Measurements from ENCODE around the gene ADIPOR2. TPM values are rescaled to one million over a fixed set of nuclear protein-coding genes. Genes with fewer than 3 reads are reported as not detected.

The ADIPOR2 gene
- total RNA-seq, 1 experiment from 2014 or later: 84.0 TPM

DNA sequence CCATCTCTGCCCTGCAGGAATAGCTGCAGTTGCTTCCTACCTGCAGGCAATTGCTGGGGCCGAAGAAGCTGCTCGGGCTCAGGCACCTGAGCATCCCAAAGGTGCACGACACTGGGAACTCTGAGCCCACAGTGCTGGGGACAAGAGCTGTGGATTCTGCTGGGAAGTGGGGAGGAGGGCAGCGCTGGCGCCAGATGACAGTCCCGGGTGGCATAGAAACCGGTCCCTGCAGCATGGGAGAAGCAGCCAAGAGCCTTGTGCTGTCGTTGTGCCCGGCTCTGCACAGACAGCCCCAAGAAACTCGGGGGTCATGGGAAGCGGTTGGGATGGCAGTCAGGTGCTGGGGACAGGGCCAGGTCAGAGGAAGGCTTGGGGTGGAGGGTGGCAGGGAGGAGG, 130.0 kb downstream of the ADIPOR2 start:
- Histone ChIP-seq H3K4me1 (ENCODE audit: insufficient read depth, low read length, poor library complexity, severe bottlenecking) (no peaks in the 10 kb centered on the region), H3K27me3 (replicated peaks; ENCODE audit: insufficient read depth, low read depth, low read length, poor library complexity) (peaks cover 18% of the 10 kb centered on the region), H3K9me3 (ENCODE audit: low read depth, low read length, poor library complexity, severe bottlenecking) (no peaks in the 10 kb centered on the region), H3K27ac (ENCODE audit: low read depth, low read length, poor library complexity, severe bottlenecking) (no peak overlapping the region), H3K4me3 (ENCODE audit: low read depth, low read length, poor library complexity, severe bottlenecking) (no peak overlapping the region), H3K36me3 (ENCODE audit: insufficient read depth, low read length, poor library complexity, severe bottlenecking) (no peaks in the 10 kb centered on the region)
- ChIA-PET POLR2A (ENCODE audit: low non-redundant PET) (no interaction called here), CTCF (no interaction called here)
- no TSS peak for BruUV-seq (replicated peaks)
- DNase-seq (ENCODE audit: low spot score): no peak
- TF ChIP-seq EZH2 (IDR thresholded peaks at IDR 0.05; ENCODE audit: borderline replicate concordance, low read depth, low read length, poor library complexity, severe bottlenecking): no peak
- TF ChIP-seq, protein P1, sequence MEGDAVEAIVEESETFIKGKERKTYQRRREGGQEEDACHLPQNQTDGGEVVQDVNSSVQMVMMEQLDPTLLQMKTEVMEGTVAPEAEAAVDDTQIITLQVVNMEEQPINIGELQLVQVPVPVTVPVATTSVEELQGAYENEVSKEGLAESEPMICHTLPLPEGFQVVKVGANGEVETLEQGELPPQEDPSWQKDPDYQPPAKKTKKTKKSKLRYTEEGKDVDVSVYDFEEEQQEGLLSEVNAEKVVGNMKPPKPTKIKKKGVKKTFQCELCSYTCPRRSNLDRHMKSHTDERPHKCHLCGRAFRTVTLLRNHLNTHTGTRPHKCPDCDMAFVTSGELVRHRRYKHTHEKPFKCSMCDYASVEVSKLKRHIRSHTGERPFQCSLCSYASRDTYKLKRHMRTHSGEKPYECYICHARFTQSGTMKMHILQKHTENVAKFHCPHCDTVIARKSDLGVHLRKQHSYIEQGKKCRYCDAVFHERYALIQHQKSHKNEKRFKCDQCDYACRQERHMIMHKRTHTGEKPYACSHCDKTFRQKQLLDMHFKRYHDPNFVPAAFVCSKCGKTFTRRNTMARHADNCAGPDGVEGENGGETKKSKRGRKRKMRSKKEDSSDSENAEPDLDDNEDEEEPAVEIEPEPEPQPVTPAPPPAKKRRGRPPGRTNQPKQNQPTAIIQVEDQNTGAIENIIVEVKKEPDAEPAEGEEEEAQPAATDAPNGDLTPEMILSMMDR (conservative IDR thresholded peaks at IDR 0.05; ENCODE audit: low read depth, low read length): no peak
- intact Hi-C loops (cut with micrococcal nuclease; ENCODE audit: unreplicated experiment): no loop called here

DNA sequence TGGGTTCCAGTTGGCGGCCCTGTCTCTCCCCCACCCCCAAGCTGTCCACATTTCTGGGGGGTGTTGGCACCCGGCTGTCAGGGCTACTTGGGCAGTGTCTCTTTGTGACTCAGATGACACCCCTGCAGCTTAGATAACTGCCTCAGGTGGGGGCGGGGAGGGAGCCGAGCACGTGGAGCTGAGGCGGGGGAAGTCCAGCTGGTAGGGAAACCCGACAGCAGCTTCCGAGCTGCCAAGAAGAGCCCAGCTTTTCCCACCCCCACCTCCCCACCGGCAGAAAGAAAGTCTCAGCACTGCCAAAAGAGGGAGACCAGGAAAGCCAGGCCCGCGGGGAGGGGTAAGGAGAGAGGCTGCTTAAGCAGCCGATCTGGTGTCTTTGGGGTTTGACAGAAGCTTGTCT, 130.9 kb downstream of the ADIPOR2 start:
- no peaks in the 10 kb centered on the region for H3K4me1 ChIP-seq (ENCODE audit: insufficient read depth, low read length, poor library complexity, severe bottlenecking)

DNA sequence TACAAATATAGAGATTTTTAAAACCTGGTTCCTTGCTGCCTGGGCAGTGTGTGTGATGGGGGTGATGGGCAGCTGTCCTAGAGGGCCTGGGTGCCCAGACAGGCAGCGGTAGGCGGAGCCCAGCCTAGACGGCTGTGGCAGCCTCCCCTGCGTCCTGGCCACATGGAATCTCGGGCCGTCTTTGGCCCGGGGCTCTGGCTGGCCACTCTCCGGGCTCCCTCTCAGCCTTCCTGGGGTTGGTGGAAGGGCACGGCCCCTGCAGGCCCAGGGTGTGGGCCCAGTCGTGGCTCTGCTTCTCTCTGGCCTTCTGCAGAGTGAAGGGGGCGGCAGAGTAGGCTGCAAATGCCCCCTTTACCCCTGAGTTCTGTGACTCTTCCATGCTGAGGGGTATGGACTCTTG, 131.8 kb downstream of the ADIPOR2 start:
- ChIA-PET POLR2A (ENCODE audit: low non-redundant PET) (no interaction called here), CTCF (no interaction called here)
- no peaks in the 10 kb centered on the region for H3K9me3 ChIP-seq (ENCODE audit: low read depth, low read length, poor library complexity, severe bottlenecking)
- H3K27me3 ChIP-seq (replicated peaks; ENCODE audit: insufficient read depth, low read depth, low read length, poor library complexity): peaks cover 18% of the 10 kb centered on the region
- no peak overlapping the region for H3K27ac ChIP-seq (ENCODE audit: low read depth, low read length, poor library complexity, severe bottlenecking)
- no peaks in the 10 kb centered on the region for H3K36me3 ChIP-seq (ENCODE audit: insufficient read depth, low read length, poor library complexity, severe bottlenecking)
- no peak overlapping the region for H3K4me3 ChIP-seq (ENCODE audit: low read depth, low read length, poor library complexity, severe bottlenecking)
- no peak for DNase-seq (ENCODE audit: low spot score)
- intact Hi-C loops (cut with micrococcal nuclease; ENCODE audit: unreplicated experiment): no loop called here
- no peaks in the 10 kb centered on the region for H3K4me1 ChIP-seq (ENCODE audit: insufficient read depth, low read length, poor library complexity, severe bottlenecking)
- TF ChIP-seq, protein P1 (conservative IDR thresholded peaks at IDR 0.05; ENCODE audit: low read depth, low read length): no peak
- no peak for TF ChIP-seq EZH2 (IDR thresholded peaks at IDR 0.05; ENCODE audit: borderline replicate concordance, low read depth, low read length, poor library complexity, severe bottlenecking)
- no TSS peak for BruUV-seq (replicated peaks)

More for the DNA sequence above, 130.9 kb downstream of the ADIPOR2 start:
- POLR2A ChIA-PET (ENCODE audit: low non-redundant PET): no interaction called here
- no peak for TF ChIP-seq EZH2 (IDR thresholded peaks at IDR 0.05; ENCODE audit: borderline replicate concordance, low read depth, low read length, poor library complexity, severe bottlenecking)
- TF ChIP-seq, protein P1 (conservative IDR thresholded peaks at IDR 0.05; ENCODE audit: low read depth, low read length): no peak
- no peak for DNase-seq (ENCODE audit: low spot score)
- peaks cover 18% of the 10 kb centered on the region for H3K27me3 ChIP-seq (replicated peaks; ENCODE audit: insufficient read depth, low read depth, low read length, poor library complexity)
- no peak overlapping the region for H3K4me3 ChIP-seq (ENCODE audit: low read depth, low read length, poor library complexity, severe bottlenecking)
- CTCF ChIA-PET: interaction anchor here (0.5 to 0.6 kb wide), 2 partner anchors 187 to 761 kb away, joined by 4 to 7 read pairs; no protein-coding TSS in a partner anchor
- intact Hi-C loops (cut with micrococcal nuclease; ENCODE audit: unreplicated experiment): no loop called here
- BruUV-seq (replicated peaks): no TSS peak
- no peak overlapping the region for H3K27ac ChIP-seq (ENCODE audit: low read depth, low read length, poor library complexity, severe bottlenecking)
- no peaks in the 10 kb centered on the region for H3K36me3 ChIP-seq (ENCODE audit: insufficient read depth, low read length, poor library complexity, severe bottlenecking)
- H3K9me3 ChIP-seq (ENCODE audit: low read depth, low read length, poor library complexity, severe bottlenecking): no peaks in the 10 kb centered on the region

Measured in A673 (cell line).